Suprapubic skin (tissue), 4 donors: Measurements from ENCODE around the gene CACNA2D1. TPM values are rescaled to one million over a fixed set of nuclear protein-coding genes. Genes with fewer than 3 reads are reported as not detected.

Source experiments
- DNase-seq, 2 donors: peaks; one replicate each; pipeline ENCODE4 v3.0.0-alpha.2; 2019; ENCODE audit warnings: low spot score in 2 of 2
- H3K27ac ChIP-seq: fragments of 200-600 bp; sonication (generic); one replicate; pipeline ENCODE4 v1.5.1; 2019
- H3K27me3 ChIP-seq: fragments of 200-600 bp; sonication (generic); one replicate; pipeline ENCODE4 v1.5.1; 2019
- H3K36me3 ChIP-seq: fragments of 200-600 bp; sonication (generic); one replicate; pipeline ENCODE4 v1.5.1; 2019
- H3K4me1 ChIP-seq: fragments of 200-600 bp; sonication (generic); one replicate; pipeline ENCODE4 v1.5.1; 2019
- H3K4me3 ChIP-seq: fragments of 200-600 bp; sonication (generic); one replicate; pipeline ENCODE4 v1.5.1; 2019; ENCODE audit warnings: mild to moderate bottlenecking
- H3K9me3 ChIP-seq: fragments of 200-600 bp; sonication (generic); one replicate; pipeline ENCODE4 v1.5.1; 2019
- EP300 ChIP-seq: sonication (generic); formaldehyde crosslinking; IDR thresholded peaks from one replicate; pipeline ENCODE4 v1.6.1; 2017; ENCODE audit warnings: antibody characterized with exemption
- POLR2A ChIP-seq, 2 donors: fragments of 450-650 bp; IDR thresholded peaks; one replicate each; pipeline ENCODE4 v1.6.1; 2017; ENCODE audit warnings: antibody characterized with exemption in 2 of 2, mild to moderate bottlenecking in 2 of 2, moderate library complexity in 2 of 2
- POLR2AphosphoS5 ChIP-seq, 3 donors: sonication (generic); formaldehyde crosslinking; IDR thresholded peaks; one replicate each; pipeline ENCODE4 v1.6.1; 2017; ENCODE audit warnings: antibody characterized with exemption in 3 of 3
- WGBS: methylation state at CpG from one replicate; pipeline ENCODE4 v1.1.5; 2018; 5-methylcytosine and 5-hydroxymethylcytosine counted together
- total RNA-seq, 4 donors: library from RNA; depleted of rRNA; stranded (reverse); fragments of >200 nt; gene quantifications; one replicate each; pipeline ENCODE4 v1.1.0, GENCODE V29; 2016
- TF ChIP-seq, protein P1 (sequence below), 2 donors: fragments of 200-600 bp in 1 of 2; fragments of 450-650 bp in 1 of 2; sonication (generic) in 1 of 2; IDR thresholded peaks; one replicate each; pipeline ENCODE4 v1.5.1; 2016 to 2019; ENCODE audit warnings: antibody characterized with exemption in 2 of 2, mild to moderate bottlenecking in 1 of 2, moderate library complexity in 1 of 2

Gene CACNA2D1
- total RNA-seq, 4 donors from 2014 or later: 9.3 to 16.9 (median 10.6) TPM

DNA sequence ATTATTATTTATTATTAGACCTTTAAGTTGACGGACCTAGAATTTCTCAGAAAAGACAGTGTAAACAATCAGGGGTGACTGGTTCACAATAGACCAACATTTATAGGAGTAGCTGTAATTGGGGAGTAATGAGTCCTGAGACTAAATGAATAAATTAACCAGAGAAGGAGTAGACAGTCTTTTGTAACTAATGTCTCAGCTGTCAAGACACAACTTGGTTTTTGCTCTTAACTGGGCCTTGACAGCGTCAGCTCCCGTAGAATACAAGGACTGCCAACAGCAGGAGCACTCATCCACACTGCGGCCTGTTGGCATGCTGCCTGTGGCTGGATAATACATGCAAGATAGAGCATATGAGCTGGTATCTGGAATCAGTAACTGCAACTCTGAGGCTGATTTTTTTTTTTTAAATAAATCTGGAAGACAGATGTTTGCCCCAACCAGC, 123.9 kb downstream of the CACNA2D1 start:
- no peaks in the 10 kb centered on the region for H3K27me3 ChIP-seq
- TF ChIP-seq POLR2AphosphoS5 (IDR thresholded peaks at IDR 0.05) (no peak), POLR2A (IDR thresholded peaks at IDR 0.05) (no peak), EP300 (no peak)
- TF ChIP-seq, protein P1, sequence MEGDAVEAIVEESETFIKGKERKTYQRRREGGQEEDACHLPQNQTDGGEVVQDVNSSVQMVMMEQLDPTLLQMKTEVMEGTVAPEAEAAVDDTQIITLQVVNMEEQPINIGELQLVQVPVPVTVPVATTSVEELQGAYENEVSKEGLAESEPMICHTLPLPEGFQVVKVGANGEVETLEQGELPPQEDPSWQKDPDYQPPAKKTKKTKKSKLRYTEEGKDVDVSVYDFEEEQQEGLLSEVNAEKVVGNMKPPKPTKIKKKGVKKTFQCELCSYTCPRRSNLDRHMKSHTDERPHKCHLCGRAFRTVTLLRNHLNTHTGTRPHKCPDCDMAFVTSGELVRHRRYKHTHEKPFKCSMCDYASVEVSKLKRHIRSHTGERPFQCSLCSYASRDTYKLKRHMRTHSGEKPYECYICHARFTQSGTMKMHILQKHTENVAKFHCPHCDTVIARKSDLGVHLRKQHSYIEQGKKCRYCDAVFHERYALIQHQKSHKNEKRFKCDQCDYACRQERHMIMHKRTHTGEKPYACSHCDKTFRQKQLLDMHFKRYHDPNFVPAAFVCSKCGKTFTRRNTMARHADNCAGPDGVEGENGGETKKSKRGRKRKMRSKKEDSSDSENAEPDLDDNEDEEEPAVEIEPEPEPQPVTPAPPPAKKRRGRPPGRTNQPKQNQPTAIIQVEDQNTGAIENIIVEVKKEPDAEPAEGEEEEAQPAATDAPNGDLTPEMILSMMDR (IDR thresholded peaks at IDR 0.05): no peak
- peak in 1 of 2 donors; percentile 76 for DNase-seq
- no peak overlapping the region for H3K27ac ChIP-seq
- no peaks in the 10 kb centered on the region for H3K36me3 ChIP-seq
- H3K4me1 ChIP-seq: peaks cover 3% of the 10 kb centered on the region
- peaks cover 3% of the 10 kb centered on the region for H3K9me3 ChIP-seq
- WGBS: 28% methylated on average over 4 of the region's 4 CpGs
- no peak overlapping the region for H3K4me3 ChIP-seq

DNA sequence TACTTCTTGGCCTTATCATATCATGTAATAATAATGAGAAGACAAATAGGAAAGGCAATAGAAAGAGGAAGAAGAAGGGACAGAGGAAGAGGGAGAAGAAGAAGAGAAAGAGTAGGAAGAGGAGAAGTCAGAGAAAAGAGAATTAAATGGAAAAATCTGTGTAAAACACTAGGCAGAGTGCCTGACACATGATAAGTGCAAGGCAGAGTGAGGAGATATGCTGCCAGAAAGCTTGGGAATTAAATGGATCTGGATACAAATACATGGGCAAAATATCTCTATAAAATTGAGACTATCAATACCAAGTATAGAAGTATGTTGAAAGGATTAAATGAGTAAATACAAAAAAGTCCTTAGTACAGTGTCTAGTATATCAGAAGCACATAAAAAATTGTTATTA, 124.8 kb downstream of the CACNA2D1 start:
- Histone ChIP-seq H3K4me1 (peaks cover 3% of the 10 kb centered on the region), H3K9me3 (peaks cover 3% of the 10 kb centered on the region), H3K27me3 (no peaks in the 10 kb centered on the region), H3K36me3 (no peaks in the 10 kb centered on the region), H3K27ac (no peak overlapping the region), H3K4me3 (no peak overlapping the region)
- DNase-seq: no peak
- TF ChIP-seq EP300: no peak
- TF ChIP-seq, protein P1 (IDR thresholded peaks at IDR 0.05): no peak
- no peak for TF ChIP-seq POLR2A (IDR thresholded peaks at IDR 0.05)
- TF ChIP-seq POLR2AphosphoS5 (IDR thresholded peaks at IDR 0.05): no peak

DNA sequence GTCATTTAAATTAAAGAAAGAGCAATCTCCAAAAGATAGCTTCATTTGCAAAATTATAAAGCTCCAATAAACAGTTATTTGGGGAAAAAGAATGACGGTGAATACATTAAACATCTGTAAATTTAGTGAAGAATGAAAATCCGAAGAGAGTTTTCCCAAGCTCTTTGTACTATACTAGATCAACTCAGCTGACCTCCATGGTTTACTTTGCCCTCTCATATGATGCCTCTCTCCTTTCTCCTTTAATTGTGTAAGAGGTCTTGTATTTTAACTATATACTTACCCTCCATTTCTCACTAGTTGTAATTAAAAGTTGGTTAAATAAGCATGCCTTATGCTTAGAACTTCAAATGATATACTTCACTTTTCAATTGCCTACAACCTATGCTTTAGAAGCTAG, 125.8 kb downstream of the CACNA2D1 start:
- H3K27me3 ChIP-seq: no peaks in the 10 kb centered on the region
- no peak overlapping the region for H3K4me3 ChIP-seq
- no peaks in the 10 kb centered on the region for H3K36me3 ChIP-seq
- H3K27ac ChIP-seq: no peak overlapping the region
- no peak for DNase-seq
- H3K9me3 ChIP-seq: peaks cover 3% of the 10 kb centered on the region
- 83% methylated on average over 2 of the region's 2 CpGs for WGBS
- H3K4me1 ChIP-seq: peaks cover 3% of the 10 kb centered on the region
- TF ChIP-seq EP300 (no peak), POLR2A (IDR thresholded peaks at IDR 0.05) (no peak), POLR2AphosphoS5 (IDR thresholded peaks at IDR 0.05) (no peak)
- TF ChIP-seq, protein P1 (IDR thresholded peaks at IDR 0.05): no peak

DNA sequence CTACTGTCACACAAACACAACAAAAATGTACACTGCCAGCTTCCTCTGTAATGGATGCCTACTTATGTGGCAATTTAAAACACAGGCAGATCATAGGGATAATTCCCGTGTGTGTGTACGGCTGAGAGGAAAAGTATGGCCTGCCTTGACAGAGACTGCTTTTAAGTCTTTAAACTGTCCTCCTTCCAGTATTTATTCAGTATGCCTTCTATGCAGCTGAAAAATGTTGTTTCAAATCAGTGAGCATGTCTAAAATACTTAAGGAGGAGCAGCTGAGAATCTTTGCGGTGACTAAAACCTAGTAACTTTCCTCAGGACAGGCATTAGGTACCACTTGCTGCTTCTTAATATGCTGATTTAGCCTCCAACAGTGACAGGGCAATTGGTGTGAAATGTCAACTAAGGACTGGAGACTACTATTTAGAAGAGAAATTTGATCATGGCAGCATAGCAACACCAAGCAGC, 126.3 kb downstream of the CACNA2D1 start:
- 95% methylated on average over 3 of the region's 3 CpGs for WGBS
- H3K4me3 ChIP-seq: no peak overlapping the region
- peaks cover 3% of the 10 kb centered on the region for H3K9me3 ChIP-seq
- no peak for DNase-seq
- H3K4me1 ChIP-seq: peaks cover 3% of the 10 kb centered on the region
- no peak overlapping the region for H3K27ac ChIP-seq
- TF ChIP-seq, protein P1 (IDR thresholded peaks at IDR 0.05): no peak
- TF ChIP-seq EP300: no peak
- TF ChIP-seq POLR2AphosphoS5 (IDR thresholded peaks at IDR 0.05): no peak
- no peak for TF ChIP-seq POLR2A (IDR thresholded peaks at IDR 0.05)
- no peaks in the 10 kb centered on the region for H3K27me3 ChIP-seq
- H3K36me3 ChIP-seq: no peaks in the 10 kb centered on the region

DNA sequence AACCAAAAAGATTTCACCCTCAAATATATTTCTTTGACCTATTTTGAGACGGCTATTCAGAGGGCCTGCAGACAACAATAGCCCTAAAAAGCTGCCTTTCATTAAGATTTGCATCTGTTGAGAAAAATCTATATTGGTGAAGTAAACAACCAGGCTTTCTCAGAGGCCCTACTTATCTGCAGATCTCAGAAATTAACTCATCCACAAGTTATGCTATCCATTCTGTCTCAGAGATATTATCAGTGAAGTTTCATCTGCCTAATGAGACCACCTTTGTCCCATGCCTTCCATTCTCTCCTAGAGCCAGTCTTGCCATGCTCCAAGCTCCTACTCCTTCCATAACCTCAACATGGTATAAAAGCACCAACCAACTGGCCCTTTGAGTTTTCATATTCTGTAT, 130.3 kb downstream of the CACNA2D1 start:
- 85% methylated on average over 1 of the region's 1 CpG for WGBS
- H3K27ac ChIP-seq: no peak overlapping the region
- H3K9me3 ChIP-seq: peaks cover 15% of the 10 kb centered on the region
- no peaks in the 10 kb centered on the region for H3K27me3 ChIP-seq
- H3K4me1 ChIP-seq: no peaks in the 10 kb centered on the region
- no peak overlapping the region for H3K4me3 ChIP-seq
- TF ChIP-seq POLR2A (IDR thresholded peaks at IDR 0.05): no peak
- TF ChIP-seq EP300: no peak
- no peak for DNase-seq
- no peaks in the 10 kb centered on the region for H3K36me3 ChIP-seq

DNA sequence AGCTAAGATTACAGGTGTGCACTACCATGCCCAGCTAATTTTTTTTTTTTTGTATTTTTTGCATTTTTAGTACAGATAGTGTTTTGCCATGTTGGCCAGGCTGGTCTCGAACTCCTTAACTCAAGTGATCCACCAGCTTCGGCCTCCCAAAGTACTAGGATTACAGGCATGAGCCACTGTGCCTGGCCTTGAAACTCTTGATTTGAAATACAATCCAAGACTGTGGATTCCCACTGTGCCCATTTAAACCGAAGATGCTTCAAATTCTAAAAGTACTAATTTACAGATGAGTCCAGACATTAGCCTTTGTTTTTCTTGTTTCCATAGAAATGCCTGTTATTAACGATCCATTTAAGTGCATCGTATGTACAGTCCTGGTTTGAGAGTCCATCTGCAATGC, 130.9 kb downstream of the CACNA2D1 start:
- no peaks in the 10 kb centered on the region for H3K4me1 ChIP-seq
- no peaks in the 10 kb centered on the region for H3K27me3 ChIP-seq
- no peak overlapping the region for H3K27ac ChIP-seq
- H3K9me3 ChIP-seq: peaks cover 15% of the 10 kb centered on the region
- no peak overlapping the region for H3K4me3 ChIP-seq
- TF ChIP-seq EP300 (no peak), POLR2AphosphoS5 (IDR thresholded peaks at IDR 0.05) (no peak), POLR2A (IDR thresholded peaks at IDR 0.05) (no peak)
- TF ChIP-seq, protein P1 (IDR thresholded peaks at IDR 0.05): no peak
- no peaks in the 10 kb centered on the region for H3K36me3 ChIP-seq
- 94% methylated on average over 5 of the region's 5 CpGs for WGBS
- DNase-seq: no peak
